Right lobe of liver (tissue), 6 donors: Measurements from ENCODE around the gene TTC7B. TPM values are rescaled to one million over a fixed set of nuclear protein-coding genes. Genes with fewer than 3 reads are reported as not detected.

Experiments
- ATAC-seq, 4 donors: fragments of 200-7000 bp; cut with Tn5 transposase; one replicate each; pipeline ENCODE4 v1.9.1; 2020; ENCODE audit warnings: mild to moderate bottlenecking in 4 of 4, moderate library complexity in 4 of 4
- DNase-seq, 3 donors: peaks; one replicate each; pipeline ENCODE4 v3.0.0-alpha.2; 2020
- H3K27ac ChIP-seq, 3 donors: fragments of 200-600 bp; one replicate each; pipeline ENCODE4 v1.8.0; 2022
- H3K27me3 ChIP-seq, 2 donors: fragments of 200-600 bp; one replicate each; pipeline ENCODE4 v1.8.0; 2022
- H3K36me3 ChIP-seq, 4 donors: fragments of 200-600 bp; sonication (generic) in 1 of 4; one replicate each; pipeline versions ENCODE4 v1.5.1 to v1.8.0; 2017 to 2022; ENCODE audit warnings: control low read depth in 1 of 4
- H3K4me1 ChIP-seq, 4 donors: fragments of 200-600 bp; sonication (generic) in 1 of 4; one replicate each; pipeline versions ENCODE4 v1.5.1 to v1.8.0; 2017 to 2022; ENCODE audit warnings: control low read depth in 1 of 4
- H3K4me3 ChIP-seq, 3 donors: fragments of 200-600 bp; one replicate each; pipeline ENCODE4 v1.8.0; 2022
- H3K9me3 ChIP-seq, 4 donors: fragments of 200-600 bp; sonication (generic) in 1 of 4; one replicate each; pipeline versions ENCODE4 v1.5.1 to v1.8.0; 2017 to 2022; ENCODE audit warnings: control low read depth in 1 of 4
- CTCF ChIP-seq, 4 donors: fragments of 200-600 bp in 3 of 4; fragments of 450-650 bp in 1 of 4; IDR thresholded peaks; one replicate each; pipeline versions ENCODE4 v1.5.1 to v1.8.0; 2016 to 2022; ENCODE audit warnings: antibody characterized with exemption in 4 of 4, mild to moderate bottlenecking in 2 of 4
- POLR2A ChIP-seq: fragments of 450-650 bp; IDR thresholded peaks from one replicate; pipeline ENCODE4 v1.6.1; 2017; ENCODE audit warnings: antibody characterized with exemption, mild to moderate bottlenecking
- WGBS: methylation state at CpG from one replicate; pipeline ENCODE4 v1.1.6; 2018; ENCODE audit warnings: low coverage, low lambda C conversion rate; ENCODE audit not compliant: insufficient coverage; ENCODE audit errors: missing lambda C conversion rate; 5-methylcytosine and 5-hydroxymethylcytosine counted together
- intact Hi-C, 2 donors: fragments of 100-400 bp; cut with DNase I; formaldehyde crosslinking; loops; one replicate each; pipeline versions ENCODE4 v1.11.2 to v1.14.1; 2022
- total RNA-seq, 6 experiments: library from RNA; depleted of rRNA in 2 of 6; stranded (reverse); fragments of >200 nt in 2 of 6; fragmentation: NEBNext Ultra II Directional in 3 of 6; extraction: Animal tissue kit (Norgen Biotek cat#: 25700) in 3 of 6; gene quantifications; one replicate each; pipeline versions ENCODE4 v1.1.0 to v1.2.4, GENCODE V29; 2016 to 2023
- donor health status: DM: no; HTN: yes; CAD: no.
- donor health status: DM: no; HTN: no; CAD: no.
- donor health status: DM: no; HTN: no; CAD: no.
- donor health status: DM: no; HTN: yes; CAD: no.
- donor health status: DM: no; HTN: yes; CAD: no.

The TTC7B gene
- total RNA-seq, 6 experiments from 2014 or later = 18.4 to 56.1 (median 37.5) TPM

- Histone ChIP-seq H3K9me3 (peaks cover 0 to 6% (median 0%) of the 10 kb centered on the region in 4 donors), H3K4me3 (no peak overlapping the region), H3K27me3 (no peaks in the 10 kb centered on the region), H3K4me1 (no peaks in the 10 kb centered on the region), H3K27ac (no peak overlapping the region), H3K36me3 (peaks cover 0 to 4% (median 0%) of the 10 kb centered on the region in 4 donors)
- DNase-seq (no peak), ATAC-seq (no peak)
- intact Hi-C loops = no loop called here
- TF ChIP-seq CTCF (IDR thresholded peaks at IDR 0.05) (no peak), POLR2A (no peak)
Observed at GRCh38 chr14:90767899-90768298, 48.3 kb downstream of the TTC7B start.

- Histone ChIP-seq H3K4me3 (no peak overlapping the region), H3K36me3 (no peaks in the 10 kb centered on the region), H3K9me3 (peaks cover 0 to 7% (median 0%) of the 10 kb centered on the region in 4 donors), H3K27me3 (no peaks in the 10 kb centered on the region), H3K4me1 (peaks cover 0 to 15% (median 2%) of the 10 kb centered on the region in 4 donors), H3K27ac (no peak overlapping the region)
- intact Hi-C loops = no loop called here
- peak in 1 of 4 donors; percentile 14 for ATAC-seq
- TF ChIP-seq CTCF (IDR thresholded peaks at IDR 0.05) (peak; percentile 31 to 73 (median 60)), POLR2A (no peak)
- 82% methylated on average over 3 of the region's 4 CpGs for WGBS
- peak in 1 of 3 donors; percentile 28 for DNase-seq
Observed at GRCh38 chr14:90760591-90761316, 55.5 kb downstream of the TTC7B start.

DNA sequence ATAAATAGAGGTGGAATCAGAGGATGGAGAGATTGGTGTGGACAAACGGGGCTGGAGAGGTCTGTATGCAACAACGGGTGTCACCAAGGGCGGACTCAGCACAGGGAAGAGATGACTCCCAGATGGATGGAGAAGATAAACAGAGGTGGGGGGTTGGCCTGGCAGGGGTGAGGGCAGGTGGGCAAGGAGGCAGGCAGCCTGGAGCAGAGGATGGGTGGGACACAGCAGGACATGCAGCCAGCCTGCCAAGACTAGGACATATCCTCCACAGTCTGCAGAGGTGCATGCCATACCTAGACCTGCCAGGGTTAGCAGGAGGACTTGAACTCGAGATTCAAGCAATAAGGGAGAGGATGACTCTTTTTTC is 56.2 kb downstream of the TTC7B start:
- TF ChIP-seq CTCF (IDR thresholded peaks at IDR 0.05) (no peak), POLR2A (no peak)
- Histone ChIP-seq H3K4me1 (peaks cover 0 to 15% (median 2%) of the 10 kb centered on the region in 4 donors), H3K36me3 (no peaks in the 10 kb centered on the region), H3K27ac (no peak overlapping the region), H3K27me3 (no peaks in the 10 kb centered on the region), H3K4me3 (no peak overlapping the region), H3K9me3 (peaks cover 0 to 7% (median 0%) of the 10 kb centered on the region in 4 donors)
- ATAC-seq = no peak
- intact Hi-C loops = no loop called here
- WGBS = 79% methylated on average over 3 of the region's 4 CpGs
- DNase-seq = peak in 1 of 3 donors; percentile 38

DNA sequence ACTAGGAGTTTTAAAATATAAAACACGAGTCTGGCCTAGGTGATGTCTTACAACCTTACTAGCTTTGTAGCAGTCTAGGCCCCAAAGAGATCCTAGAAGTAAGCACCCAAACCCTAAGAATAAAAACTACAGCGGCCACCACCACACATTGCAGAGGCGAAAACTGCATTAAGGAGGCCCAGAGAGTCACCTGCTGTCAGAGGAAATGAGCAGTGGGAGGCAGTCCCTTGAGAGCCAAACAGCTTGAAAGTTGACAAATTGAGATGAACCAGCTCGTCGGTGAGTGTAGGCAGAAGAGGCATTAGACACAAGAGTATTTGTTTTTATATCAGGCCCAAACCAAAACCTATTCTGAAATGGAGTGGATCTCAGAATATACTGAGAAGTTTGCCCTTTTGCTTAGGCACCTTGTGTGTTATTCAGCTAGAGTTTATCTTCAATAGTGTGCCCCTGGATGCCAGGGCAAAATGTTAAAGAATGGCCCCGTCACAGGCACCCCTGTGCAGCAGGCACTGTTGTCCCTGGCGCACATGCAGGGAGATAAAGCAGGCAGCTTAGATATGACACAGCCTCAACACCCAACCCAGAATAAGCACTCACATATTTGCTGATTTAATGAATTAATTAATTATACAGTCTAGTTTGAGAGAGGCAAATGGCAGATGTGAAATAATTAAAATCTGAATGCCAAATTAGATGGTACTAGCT is 56.7 kb downstream of the TTC7B start:
- TF ChIP-seq CTCF (IDR thresholded peaks at IDR 0.05) (no peak), POLR2A (no peak)
- peak overlapping the region in 2 of 3 donors; percentile 58 to 88 for H3K27ac ChIP-seq
- intact Hi-C loops = no loop called here
- H3K36me3 ChIP-seq = no peaks in the 10 kb centered on the region
- peaks cover 0 to 7% (median 0%) of the 10 kb centered on the region in 4 donors for H3K9me3 ChIP-seq
- H3K27me3 ChIP-seq = no peaks in the 10 kb centered on the region
- no peak overlapping the region for H3K4me3 ChIP-seq
- H3K4me1 ChIP-seq = peaks cover 0 to 15% (median 2%) of the 10 kb centered on the region in 4 donors
- ATAC-seq = no peak
- WGBS = 78% methylated on average over 6 of the region's 7 CpGs
- peak in 1 of 3 donors; percentile 34 for DNase-seq
